A549 (cell line): ENCODE results near the gene SLITRK5. TPM values are rescaled to one million over a fixed set of nuclear protein-coding genes. Genes with fewer than 3 reads are reported as not detected.

Experiments
- ATAC-seq, 2 experiments: fragments of 200-7000 bp in 1 of 2; fragments of >200 bp in 1 of 2; cut with Nextera tagmentation in 1 of 2; cut with Tn5 transposase in 1 of 2; 3 replicates each; pipeline versions ENCODE4 v1.8.0 to v1.9.1; 2018 to 2020; ENCODE audit warnings: mild to moderate bottlenecking in 1 of 2, moderate library complexity in 1 of 2
- CTCF ChIA-PET: fragments of 300-600 bp; sonication (Branson Sonifier 250); formaldehyde crosslinking; extraction: SDS; loops from one replicate; lab custom pipeline; 2021; ENCODE audit warnings: antibody characterized with exemption, inconsistent platforms; lab: Yijun Ruan, JAX
- POLR2A ChIA-PET: fragments of 350-600 bp; formaldehyde crosslinking; extraction: SDS; loops from one replicate; lab custom pipeline; 2021; ENCODE audit warnings: antibody characterized with exemption, inconsistent platforms; lab: Yijun Ruan, JAX
- DNase-seq, 2 experiments: peaks; one replicate each; pipeline versions ENCODE4 v3.0.0 to v3.0.0-alpha.2; 2011 to 2016; ENCODE audit warnings: low read depth in 1 of 2, low spot score in 1 of 2
- FAIRE-seq: peaks from 2 replicates; lab custom pipeline; 2011; peaks lifted over from hg19 to GRCh38; lab: Jason Lieb, UNC
- H3K27ac ChIP-seq, 2 experiments: fragments of >200 bp; sonication (Bioruptor Twin); formaldehyde crosslinking; 3 replicates each; pipeline ENCODE4 v1.5.1; 2016 to 2017
- H3K4me1 ChIP-seq: fragments of >200 bp; sonication (Bioruptor Twin); formaldehyde crosslinking; 3 replicates; pipeline ENCODE4 v1.6.1; 2016
- H3K4me2 ChIP-seq: fragments of >200 bp; sonication (Bioruptor Twin); formaldehyde crosslinking; 3 replicates; pipeline ENCODE4 v1.6.1; 2016
- H3K4me3 ChIP-seq: fragments of >200 bp; sonication (Bioruptor Twin); formaldehyde crosslinking; 3 replicates; pipeline ENCODE4 v1.5.1; 2016
- H3K9me3 ChIP-seq: fragments of >200 bp; sonication (Bioruptor Twin); formaldehyde crosslinking; 3 replicates; pipeline ENCODE4 v1.6.1; 2016
- BHLHE40 ChIP-seq: IDR thresholded peaks from 2 replicates; pipeline ENCODE4 v1.6.1; 2012; ENCODE audit warnings: low read depth, low read length, inconsistent platforms
- CBX2 ChIP-seq: fragments of 200-600 bp; sonication (generic); IDR thresholded peaks from 2 replicates; pipeline ENCODE4 v1.6.1; 2016; ENCODE audit warnings: low read depth, mild to moderate bottlenecking, borderline replicate concordance
- CBX8 ChIP-seq: fragments of 200-600 bp; sonication (generic); IDR thresholded peaks from 2 replicates; pipeline ENCODE4 v1.6.1; 2016
- CEBPB ChIP-seq, 2 experiments: fragments of >200 bp in 1 of 2; sonication (Bioruptor Twin) in 1 of 2; formaldehyde crosslinking in 1 of 2; IDR thresholded peaks; 2 replicates each; pipeline ENCODE4 v1.6.1; 2012 to 2016
- CHD2 ChIP-seq: fragments of 150-350 bp; IDR thresholded peaks from 2 replicates; pipeline ENCODE4 v1.6.1; 2014; ENCODE audit warnings: low read length; ENCODE audit not compliant: partially characterized antibody
- E2F6 ChIP-seq: IDR thresholded peaks from 2 replicates; pipeline ENCODE4 v1.6.1; 2012; ENCODE audit warnings: low read depth, borderline replicate concordance
- EHF ChIP-seq: fragments of 250-450 bp; sonication (Bioruptor Pico); IDR thresholded peaks from 2 replicates; pipeline ENCODE4 v1.5.0; 2020; ENCODE audit warnings: mild to moderate bottlenecking
- EHMT2 ChIP-seq: fragments of 200-600 bp; sonication (generic); IDR thresholded peaks from 2 replicates; pipeline ENCODE4 v1.6.1; 2016; ENCODE audit warnings: antibody characterized with exemption, low read depth, mild to moderate bottlenecking, moderate library complexity
- FOSL2 ChIP-seq, 2 experiments: fragments of 450-650 bp in 1 of 2; fragments of >200 bp in 1 of 2; sonication (Bioruptor Twin) in 1 of 2; formaldehyde crosslinking; IDR thresholded peaks; 2 replicates each; pipeline versions ENCODE4 v1.5.0 to v1.6.1; 2016 to 2020; ENCODE audit warnings: mild to moderate bottlenecking in 1 of 2, moderate library complexity in 1 of 2
- FOXS1 ChIP-seq: fragments of 250-450 bp; sonication (Bioruptor Pico); IDR thresholded peaks from 2 replicates; pipeline ENCODE4 v1.5.0; 2020; ENCODE audit warnings: mild to moderate bottlenecking, moderate library complexity
- GATA3 ChIP-seq: IDR thresholded peaks from 2 replicates; pipeline ENCODE4 v1.6.1; 2012; ENCODE audit warnings: borderline replicate concordance
- HES2 ChIP-seq: fragments of >200 bp; sonication (Bioruptor Twin); formaldehyde crosslinking; IDR thresholded peaks from 2 replicates; pipeline ENCODE4 v1.6.1; 2016
- HEYL ChIP-seq: fragments of 250-450 bp; sonication (Bioruptor Pico); IDR thresholded peaks from 2 replicates; pipeline ENCODE4 v1.8.0; 2021; ENCODE audit warnings: mild to moderate bottlenecking, moderate library complexity
- JUNB ChIP-seq: fragments of >200 bp; sonication (Bioruptor Twin); formaldehyde crosslinking; IDR thresholded peaks from 2 replicates; pipeline ENCODE4 v1.6.1; 2016
- MAFK ChIP-seq: fragments of 450-650 bp; IDR thresholded peaks from 2 replicates; pipeline ENCODE4 v1.6.1; 2014; ENCODE audit not compliant: partially characterized antibody
- MAX ChIP-seq: IDR thresholded peaks from 2 replicates; pipeline ENCODE4 v1.6.1; 2012
- MAZ ChIP-seq: fragments of 150-350 bp; IDR thresholded peaks from 2 replicates; pipeline ENCODE4 v1.6.1; 2014; ENCODE audit warnings: antibody characterized with exemption, low read depth, low read length, borderline replicate concordance
- NFE2L2 ChIP-seq: fragments of 150-350 bp; conservative IDR thresholded peaks from 2 replicates; pipeline ENCODE4 v1.6.1; 2014; ENCODE audit warnings: low read length
- PHF8 ChIP-seq: fragments of 200-600 bp; sonication (generic); IDR thresholded peaks from 2 replicates; pipeline ENCODE4 v1.6.1; 2016; ENCODE audit warnings: low read depth, mild to moderate bottlenecking, antibody characterized with exemption, moderate library complexity, borderline replicate concordance
- RARB ChIP-seq: fragments of 250-450 bp; sonication (Bioruptor Pico); IDR thresholded peaks from 2 replicates; pipeline ENCODE4 v1.8.0; 2021; ENCODE audit warnings: mild to moderate bottlenecking, moderate library complexity
- SREBF2 ChIP-seq: fragments of 450-650 bp; IDR thresholded peaks from 2 replicates; pipeline ENCODE4 v1.6.1; 2014; ENCODE audit warnings: mild to moderate bottlenecking, moderate library complexity
- TFCP2L1 ChIP-seq: fragments of 250-450 bp; sonication (Bioruptor Pico); IDR thresholded peaks from 2 replicates; pipeline ENCODE4 v1.5.0; 2021; ENCODE audit warnings: mild to moderate bottlenecking
- ZC3H11A ChIP-seq: fragments of 450-650 bp; IDR thresholded peaks from 2 replicates; pipeline ENCODE4 v1.6.1; 2014; ENCODE audit warnings: antibody characterized with exemption, mild to moderate bottlenecking
- ZNF302 ChIP-seq: fragments of 250-450 bp; sonication (Bioruptor Pico); IDR thresholded peaks from 2 replicates; pipeline ENCODE4 v1.9.0; 2021; ENCODE audit warnings: inconsistent platforms, mild to moderate bottlenecking, moderate library complexity
- ZSCAN20 ChIP-seq: fragments of 250-450 bp; sonication (Bioruptor Pico); IDR thresholded peaks from 2 replicates; pipeline ENCODE4 v1.8.0; 2022; ENCODE audit warnings: mild to moderate bottlenecking, moderate library complexity
- WGBS: methylation state at CpG from one replicate; pipeline ENCODE4 v1.1.6; 2017; ENCODE audit errors: missing lambda C conversion rate; 5-methylcytosine and 5-hydroxymethylcytosine counted together
- polyA plus RNA-seq, 4 experiments: library from polyadenylated mRNA; depleted of rRNA in 3 of 4; stranded (reverse); fragments of >200 nt; fragmentation: RNase III in 1 of 4; extraction: RNeasy Plus Mini Kit Qiagen cat#74134 plus additional on column Dnase treatment in 1 of 4; gene quantifications; 2 replicates in 3 of 4; 3 replicates in 1 of 4; pipeline ENCODE4 v1.2.3, GENCODE V29; 2011 to 2017
- TF ChIP-seq, protein P1 (sequence below): fragments of 200-600 bp; sonication (generic); IDR thresholded peaks from 2 replicates; pipeline ENCODE4 v1.6.1; 2016; ENCODE audit warnings: antibody characterized with exemption, mild to moderate bottlenecking, moderate library complexity
- TF ChIP-seq, protein P2 (sequence below): IDR thresholded peaks from 2 replicates; pipeline ENCODE4 v1.6.1; 2012
- TF ChIP-seq, protein P3 (sequence below): fragments of 150-350 bp; IDR thresholded peaks from 2 replicates; pipeline ENCODE4 v1.6.1; 2014; ENCODE audit warnings: low read depth, mild to moderate bottlenecking, low read length

SLITRK5 gene
- polyA plus RNA-seq, 2 of the 4 experiments (the other 2 are of a cell fraction): 0.22 to 0.28 TPM

DNA sequence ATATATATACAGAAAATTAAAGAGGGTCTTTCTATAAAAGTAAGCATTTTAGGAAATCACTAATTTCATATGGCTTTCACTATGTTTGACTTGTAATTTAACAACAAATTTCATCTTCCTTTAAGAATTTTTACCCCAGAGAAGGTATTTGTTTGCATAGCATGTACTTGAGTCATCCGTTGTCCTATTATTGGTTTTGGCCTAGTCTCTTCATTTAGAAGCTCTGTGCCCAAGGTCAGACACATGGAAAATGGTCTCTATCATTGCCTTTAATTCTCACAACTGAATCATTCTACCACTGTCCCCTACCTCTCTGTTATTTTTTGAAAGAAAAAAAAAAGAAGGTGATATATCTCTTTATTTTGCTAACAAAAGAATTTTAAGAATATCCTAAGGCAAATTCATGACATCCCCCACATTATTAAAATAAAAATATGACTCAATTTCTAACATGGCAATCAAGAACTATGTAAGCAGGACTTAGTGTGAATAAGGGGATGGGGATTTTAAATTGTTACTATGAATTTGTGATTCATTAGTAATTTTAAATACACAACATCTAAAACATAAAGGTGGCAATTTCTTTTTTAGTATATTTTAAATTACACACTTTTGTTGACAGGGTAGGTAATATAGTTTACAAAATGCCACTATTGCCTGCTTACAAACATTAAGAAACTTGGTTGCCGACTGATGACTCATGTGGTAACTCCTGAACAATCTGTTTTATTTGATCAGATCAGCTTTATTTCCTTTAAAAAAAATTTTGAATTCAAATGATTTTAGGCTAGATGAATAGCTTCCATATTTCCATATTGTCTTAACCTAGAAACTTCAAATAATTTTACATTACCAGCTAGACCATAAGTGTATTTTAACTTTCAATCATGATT lies 13.9 kb downstream of the SLITRK5 start:
- H3K4me2 ChIP-seq: peak overlapping the region; percentile 61
- POLR2A ChIA-PET: no interaction called here

DNA sequence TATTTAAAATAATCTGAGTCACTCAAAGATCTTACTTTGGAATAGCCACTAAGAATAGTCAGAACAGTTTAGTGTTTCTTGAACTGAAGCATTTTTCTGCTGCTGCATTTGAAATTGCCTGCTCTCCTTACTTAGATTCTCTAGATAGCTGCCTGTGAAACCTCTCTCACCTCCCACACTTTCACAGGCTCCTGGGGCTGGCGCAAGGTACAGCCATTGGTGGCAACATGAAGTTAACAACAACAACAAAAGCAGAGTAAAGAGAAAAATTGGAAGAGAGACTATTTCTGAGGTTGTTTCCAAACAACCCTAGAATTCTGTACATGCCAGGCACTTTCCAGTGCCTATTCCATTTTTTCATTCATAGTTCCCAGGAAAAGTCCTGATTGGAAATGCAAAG lies 25.3 kb downstream of the SLITRK5 start:
- no peaks in the 10 kb centered on the region for H3K4me1 ChIP-seq
- DNase-seq (no peak), ATAC-seq (no peak)
- POLR2A ChIA-PET: no interaction called here
- WGBS: 100% methylated on average over 1 of the region's 1 CpG
- no peak for TF ChIP-seq SREBF2
- TF ChIP-seq TFCP2L1 (CRISPR knock-in tag): no peak
- TF ChIP-seq, protein P1, sequence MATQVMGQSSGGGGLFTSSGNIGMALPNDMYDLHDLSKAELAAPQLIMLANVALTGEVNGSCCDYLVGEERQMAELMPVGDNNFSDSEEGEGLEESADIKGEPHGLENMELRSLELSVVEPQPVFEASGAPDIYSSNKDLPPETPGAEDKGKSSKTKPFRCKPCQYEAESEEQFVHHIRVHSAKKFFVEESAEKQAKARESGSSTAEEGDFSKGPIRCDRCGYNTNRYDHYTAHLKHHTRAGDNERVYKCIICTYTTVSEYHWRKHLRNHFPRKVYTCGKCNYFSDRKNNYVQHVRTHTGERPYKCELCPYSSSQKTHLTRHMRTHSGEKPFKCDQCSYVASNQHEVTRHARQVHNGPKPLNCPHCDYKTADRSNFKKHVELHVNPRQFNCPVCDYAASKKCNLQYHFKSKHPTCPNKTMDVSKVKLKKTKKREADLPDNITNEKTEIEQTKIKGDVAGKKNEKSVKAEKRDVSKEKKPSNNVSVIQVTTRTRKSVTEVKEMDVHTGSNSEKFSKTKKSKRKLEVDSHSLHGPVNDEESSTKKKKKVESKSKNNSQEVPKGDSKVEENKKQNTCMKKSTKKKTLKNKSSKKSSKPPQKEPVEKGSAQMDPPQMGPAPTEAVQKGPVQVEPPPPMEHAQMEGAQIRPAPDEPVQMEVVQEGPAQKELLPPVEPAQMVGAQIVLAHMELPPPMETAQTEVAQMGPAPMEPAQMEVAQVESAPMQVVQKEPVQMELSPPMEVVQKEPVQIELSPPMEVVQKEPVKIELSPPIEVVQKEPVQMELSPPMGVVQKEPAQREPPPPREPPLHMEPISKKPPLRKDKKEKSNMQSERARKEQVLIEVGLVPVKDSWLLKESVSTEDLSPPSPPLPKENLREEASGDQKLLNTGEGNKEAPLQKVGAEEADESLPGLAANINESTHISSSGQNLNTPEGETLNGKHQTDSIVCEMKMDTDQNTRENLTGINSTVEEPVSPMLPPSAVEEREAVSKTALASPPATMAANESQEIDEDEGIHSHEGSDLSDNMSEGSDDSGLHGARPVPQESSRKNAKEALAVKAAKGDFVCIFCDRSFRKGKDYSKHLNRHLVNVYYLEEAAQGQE: no peak
- no peak for TF ChIP-seq MAZ
- TF ChIP-seq, protein P2, sequence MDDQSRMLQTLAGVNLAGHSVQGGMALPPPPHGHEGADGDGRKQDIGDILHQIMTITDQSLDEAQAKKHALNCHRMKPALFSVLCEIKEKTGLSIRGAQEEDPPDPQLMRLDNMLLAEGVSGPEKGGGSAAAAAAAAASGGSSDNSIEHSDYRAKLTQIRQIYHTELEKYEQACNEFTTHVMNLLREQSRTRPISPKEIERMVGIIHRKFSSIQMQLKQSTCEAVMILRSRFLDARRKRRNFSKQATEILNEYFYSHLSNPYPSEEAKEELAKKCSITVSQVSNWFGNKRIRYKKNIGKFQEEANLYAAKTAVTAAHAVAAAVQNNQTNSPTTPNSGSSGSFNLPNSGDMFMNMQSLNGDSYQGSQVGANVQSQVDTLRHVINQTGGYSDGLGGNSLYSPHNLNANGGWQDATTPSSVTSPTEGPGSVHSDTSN: no peak
- TF ChIP-seq GATA3: no peak
- TF ChIP-seq PHF8: no peak
- no peak for TF ChIP-seq FOSL2 (IDR thresholded peaks at IDR 0.05)
- no peak for TF ChIP-seq FOSL2 (CRISPR knock-in tag; IDR thresholded peaks at IDR 0.05)
- no peak for TF ChIP-seq MAX
- no peak for TF ChIP-seq FOXS1
- TF ChIP-seq JUNB: no peak
- TF ChIP-seq MAFK: no peak
- TF ChIP-seq EHMT2: no peak
- no peak for TF ChIP-seq CHD2
- TF ChIP-seq RARB: no peak
- TF ChIP-seq E2F6: no peak
- TF ChIP-seq, protein P3, sequence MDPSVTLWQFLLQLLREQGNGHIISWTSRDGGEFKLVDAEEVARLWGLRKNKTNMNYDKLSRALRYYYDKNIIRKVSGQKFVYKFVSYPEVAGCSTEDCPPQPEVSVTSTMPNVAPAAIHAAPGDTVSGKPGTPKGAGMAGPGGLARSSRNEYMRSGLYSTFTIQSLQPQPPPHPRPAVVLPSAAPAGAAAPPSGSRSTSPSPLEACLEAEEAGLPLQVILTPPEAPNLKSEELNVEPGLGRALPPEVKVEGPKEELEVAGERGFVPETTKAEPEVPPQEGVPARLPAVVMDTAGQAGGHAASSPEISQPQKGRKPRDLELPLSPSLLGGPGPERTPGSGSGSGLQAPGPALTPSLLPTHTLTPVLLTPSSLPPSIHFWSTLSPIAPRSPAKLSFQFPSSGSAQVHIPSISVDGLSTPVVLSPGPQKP: no peak
- no peak for TF ChIP-seq ZSCAN20 (CRISPR knock-in tag)
- TF ChIP-seq BHLHE40: no peak
- TF ChIP-seq CBX8: no peak
- TF ChIP-seq, all 56 proteins: peak for 0
- CTCF ChIA-PET: no interaction called here
- no peak overlapping the region for H3K4me3 ChIP-seq
- H3K27ac ChIP-seq: no peak overlapping the region
- H3K9me3 ChIP-seq: no peaks in the 10 kb centered on the region
- no peak overlapping the region for H3K4me2 ChIP-seq
- FAIRE-seq: no peak

More for the DNA sequence above, 13.9 kb downstream of the SLITRK5 start:
- FAIRE-seq: no peak
- H3K9me3 ChIP-seq: no peaks in the 10 kb centered on the region
- peak in 1 of 2 experiments; percentile 64 for DNase-seq
- CTCF ChIA-PET: interaction anchor here (1.0 to 1.2 kb wide), 3 partner anchors 13 to 14 kb away, joined by 3 read pairs; partner anchors contain the start of gene SLITRK5
- TF ChIP-seq JUNB (0 out of 2 replicates have a peak, but pooled peaks have one; percentile 13), PHF8 (no peak), CBX2 (no peak), FOSL2 (IDR thresholded peaks at IDR 0.05) (no peak), FOSL2 (CRISPR knock-in tag; IDR thresholded peaks at IDR 0.05) (peak; percentile 61), HEYL (CRISPR knock-in tag) (no peak), CEBPB (IDR thresholded peaks at IDR 0.05) (no peak), MAX (no peak), EHF (CRISPR knock-in tag) (no peak), SREBF2 (no peak), ZC3H11A (no peak), NFE2L2 (no peak), HES2 (no peak), MAZ (no peak), ZNF302 (CRISPR knock-in tag) (no peak)
- TF ChIP-seq, all 56 proteins: peak for 2
- peaks cover 21% of the 10 kb centered on the region for H3K4me1 ChIP-seq
- WGBS: 0% methylated on average over 2 of the region's 2 CpGs
- H3K27ac ChIP-seq: peak overlapping the region; percentile 10 to 44; a peak in 2 of 6 replicates
- peak; percentile 62 to 85; a peak in 5 of 6 replicates for ATAC-seq
- no peak overlapping the region for H3K4me3 ChIP-seq
